Activated naive CD4-positive, alpha-beta T cell treated with Interleukin-2 at 50 U/mL for 16 hours (primary cell): ENCODE measurements around the gene CD34.

Experiments
- DNase-seq: peaks from one replicate; pipeline ENCODE4 v3.0.0-alpha.2; 2020

CD34 gene

DNA sequence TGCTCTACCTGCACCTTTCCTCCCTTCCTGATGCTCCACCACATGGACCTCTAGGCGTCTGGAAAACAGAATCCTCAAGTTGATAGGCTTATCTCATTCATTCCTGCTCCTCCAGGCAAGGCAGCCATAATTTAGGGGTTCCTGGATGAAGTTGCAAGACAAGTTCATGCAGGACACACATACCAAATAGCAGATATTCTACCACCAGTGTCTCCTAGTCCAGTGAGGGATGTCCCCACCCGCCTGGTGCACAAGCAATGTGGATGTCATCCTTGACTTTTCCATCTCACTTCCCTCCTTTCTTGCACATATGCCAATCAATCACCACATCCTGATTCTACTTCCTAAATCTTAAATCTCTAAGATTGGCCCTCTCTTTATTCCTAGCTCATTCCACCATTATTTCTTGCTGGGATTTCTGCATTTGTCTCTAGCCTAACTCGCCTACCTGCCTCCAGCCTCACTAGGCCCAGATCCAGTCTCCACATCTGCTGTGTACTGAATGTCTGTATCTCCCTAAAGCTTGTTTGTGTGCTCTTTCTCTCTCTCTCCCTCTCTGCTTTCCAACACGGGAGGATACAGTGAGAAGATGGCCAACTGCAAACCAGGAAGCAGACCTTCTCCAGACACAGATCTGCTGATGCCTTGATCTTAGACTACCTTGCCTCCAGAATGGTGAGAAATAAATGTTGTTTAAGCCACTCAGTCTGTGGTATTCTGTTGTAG, 40.5 kb downstream of the CD34 start:
- DNase-seq, result no peak

DNA sequence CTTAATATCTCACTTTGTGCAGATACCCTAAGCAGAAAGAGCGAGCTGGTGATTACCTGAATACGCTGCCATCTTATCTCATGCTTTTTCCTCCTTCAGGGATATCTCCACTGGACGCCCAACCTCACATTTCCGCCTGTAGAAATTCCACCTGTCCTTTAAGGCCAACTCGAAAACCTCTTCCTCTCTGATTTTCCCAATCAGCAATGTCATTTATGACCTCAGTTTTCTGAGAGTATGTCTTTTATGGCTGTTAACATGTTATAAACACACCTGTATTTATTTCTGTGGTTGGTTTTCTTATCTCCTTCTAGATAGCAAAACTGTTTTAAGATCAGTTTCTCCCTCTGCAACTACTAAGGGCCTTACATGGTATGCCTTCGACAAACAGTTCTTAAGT, 41.1 kb downstream of the CD34 start:
- no peak for DNase-seq

DNA sequence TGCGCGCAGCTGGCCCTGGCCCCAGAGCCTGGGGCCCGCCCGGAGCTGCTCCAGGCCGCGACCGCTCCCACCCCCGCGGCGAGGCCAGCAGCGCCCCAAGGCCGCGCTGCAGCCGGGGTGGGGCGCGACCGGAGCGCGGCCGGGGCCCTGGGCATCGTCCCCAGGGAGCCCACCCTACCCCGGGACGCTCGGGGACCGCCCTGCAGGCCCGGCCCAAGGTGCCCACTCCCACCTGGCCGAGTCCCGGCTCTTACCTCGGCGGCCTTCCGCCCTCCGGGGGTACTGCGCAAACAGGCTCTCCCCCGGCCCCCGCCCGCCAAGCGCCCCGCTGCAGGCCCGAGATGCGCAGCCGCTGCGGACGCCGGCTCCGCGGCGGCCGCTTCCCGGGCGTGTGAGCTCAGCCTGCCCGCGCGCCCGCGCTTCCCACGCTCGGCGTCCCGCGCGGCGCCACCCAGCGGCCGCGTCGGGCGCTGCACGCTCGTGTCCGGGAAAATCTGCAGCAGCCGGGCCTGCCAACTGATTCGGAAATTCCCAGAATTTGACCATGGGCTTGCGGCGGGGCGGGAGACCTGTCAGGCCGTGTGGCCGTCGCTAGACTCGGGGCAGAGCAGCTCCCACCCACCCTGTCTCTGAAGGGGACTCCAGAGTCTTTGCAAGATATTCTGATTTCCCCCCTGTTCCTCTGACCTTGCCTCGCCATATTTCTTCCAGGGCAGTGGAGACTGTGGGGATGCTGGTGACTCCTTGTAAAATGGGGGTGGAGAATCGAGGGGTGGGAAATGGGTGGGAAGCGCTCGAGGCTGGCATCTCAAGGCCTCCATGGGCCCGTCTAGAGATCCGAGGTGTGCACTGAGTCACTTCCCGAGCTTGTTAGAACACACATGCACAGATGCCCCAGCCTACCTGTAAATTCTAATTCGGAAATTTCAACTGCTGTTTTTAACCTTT, 41.9 kb downstream of the CD34 start:
- peak; percentile 75 for DNase-seq

DNA sequence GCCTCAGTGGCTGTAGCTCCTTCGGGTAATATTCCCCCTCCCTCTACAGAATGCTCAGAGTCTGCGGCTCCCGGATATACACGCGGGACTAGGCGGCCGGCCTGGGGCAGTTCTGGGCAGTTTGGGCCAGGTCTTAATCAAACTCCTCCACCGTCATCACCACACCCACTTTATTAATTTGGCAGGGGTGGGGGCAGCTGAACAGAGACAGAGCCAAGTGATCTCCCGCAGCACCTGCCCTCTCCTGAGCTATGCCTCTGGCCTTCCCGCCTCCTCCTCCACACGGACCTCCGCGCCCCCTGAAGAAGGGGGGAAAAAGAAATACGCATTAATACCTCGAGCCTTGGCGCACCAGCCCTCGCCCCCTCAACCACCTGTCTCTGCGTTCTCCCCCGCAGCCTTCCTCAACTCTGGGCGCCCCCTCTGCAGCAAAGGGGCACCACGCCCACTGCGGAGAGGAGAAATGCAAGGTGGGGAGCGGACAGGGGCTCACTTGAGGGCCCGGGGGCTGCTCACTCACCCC, 42.6 kb downstream of the CD34 start:
- peak; percentile 26 for DNase-seq

GRCh38 chr1:207867136-207868109, 43.5 kb downstream of the CD34 start:
- peak; percentile 33 for DNase-seq

GRCh38 chr1:207866471-207867135, 44.3 kb downstream of the CD34 start:
- no peak for DNase-seq

DNA sequence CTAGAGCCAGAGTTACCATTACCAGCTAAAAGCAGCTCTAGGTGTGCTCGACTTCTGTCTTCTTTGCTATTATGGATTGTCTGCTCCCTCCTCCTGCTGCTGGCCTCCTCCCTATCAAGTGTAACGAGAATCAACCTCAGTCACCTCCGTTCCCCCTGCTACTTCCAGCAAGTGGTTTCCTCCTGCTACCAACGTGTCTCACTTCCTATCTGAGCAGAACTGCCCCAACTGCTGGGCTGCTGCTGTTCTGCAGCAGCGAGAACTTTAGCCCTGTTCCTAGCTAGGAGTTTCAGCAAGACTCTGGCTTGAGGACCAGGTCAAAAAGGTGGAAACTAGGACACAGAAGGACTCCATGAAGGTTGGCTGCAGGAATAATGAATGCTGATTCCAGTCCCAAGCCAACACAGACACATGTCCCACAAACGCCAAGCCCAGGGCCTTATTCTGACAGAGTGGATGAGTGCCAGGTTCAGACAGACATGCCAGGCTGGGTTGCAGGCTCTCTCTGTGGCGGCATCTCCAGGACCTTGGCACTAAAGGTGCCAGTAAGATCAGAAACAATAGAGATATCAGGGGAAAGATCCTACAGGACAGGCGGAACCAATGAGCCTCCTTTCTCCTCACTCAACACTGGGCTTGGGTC, 46.9 kb downstream of the CD34 start:
- DNase-seq, result peak; percentile 41

GRCh38 chr1:207862241-207862787, 48.6 kb downstream of the CD34 start:
- no peak for DNase-seq

GRCh38 chr1:207861442-207862177, 49.3 kb downstream of the CD34 start:
- DNase-seq, result peak; percentile 44

DNA sequence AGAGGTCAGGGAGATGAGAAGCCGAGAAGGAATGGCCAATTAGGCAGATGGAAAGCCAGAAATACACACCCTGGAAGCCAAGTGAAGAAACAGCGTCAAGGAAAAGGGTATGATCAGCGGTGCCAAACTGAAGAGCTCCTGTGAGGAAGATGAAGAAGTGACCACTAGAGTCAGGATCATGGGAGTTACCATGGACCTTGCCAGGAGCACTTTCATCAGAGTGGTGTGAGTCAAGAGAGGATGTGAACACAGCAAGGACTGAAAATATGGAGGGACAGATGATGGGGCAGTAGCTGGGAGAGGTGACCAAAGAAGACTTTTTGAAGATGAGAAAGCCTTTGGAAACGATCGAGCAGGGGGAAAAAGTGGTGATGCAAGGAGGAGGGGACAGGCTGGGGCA, 50.4 kb downstream of the CD34 start:
- no peak for DNase-seq

DNA sequence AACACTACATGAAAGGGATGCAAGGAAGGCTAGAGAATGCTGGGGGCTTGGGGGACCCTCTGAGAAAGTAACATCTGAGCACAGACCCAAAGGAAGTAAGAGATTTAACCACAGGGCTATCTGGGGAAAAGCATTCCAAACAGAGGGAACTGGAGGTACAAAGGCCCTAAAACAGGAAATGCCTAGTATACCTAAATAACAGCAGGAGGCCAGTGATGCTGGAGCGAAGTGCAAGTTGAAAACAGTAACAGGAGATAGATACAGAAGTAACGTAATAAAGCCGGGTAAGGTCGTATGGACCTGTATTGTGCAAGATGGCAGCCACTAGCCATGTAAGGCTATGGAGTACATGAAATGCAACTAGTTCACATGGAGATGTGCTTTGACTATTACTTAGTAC, 52.1 kb downstream of the CD34 start:
- no peak for DNase-seq

GRCh38 chr1:207858281-207858680, 52.6 kb downstream of the CD34 start:
- no peak for DNase-seq

- DNase-seq, result no peak
These were observed 53.5 kb downstream of the CD34 start for GRCh38 chr1:207857447-207857846.

DNA sequence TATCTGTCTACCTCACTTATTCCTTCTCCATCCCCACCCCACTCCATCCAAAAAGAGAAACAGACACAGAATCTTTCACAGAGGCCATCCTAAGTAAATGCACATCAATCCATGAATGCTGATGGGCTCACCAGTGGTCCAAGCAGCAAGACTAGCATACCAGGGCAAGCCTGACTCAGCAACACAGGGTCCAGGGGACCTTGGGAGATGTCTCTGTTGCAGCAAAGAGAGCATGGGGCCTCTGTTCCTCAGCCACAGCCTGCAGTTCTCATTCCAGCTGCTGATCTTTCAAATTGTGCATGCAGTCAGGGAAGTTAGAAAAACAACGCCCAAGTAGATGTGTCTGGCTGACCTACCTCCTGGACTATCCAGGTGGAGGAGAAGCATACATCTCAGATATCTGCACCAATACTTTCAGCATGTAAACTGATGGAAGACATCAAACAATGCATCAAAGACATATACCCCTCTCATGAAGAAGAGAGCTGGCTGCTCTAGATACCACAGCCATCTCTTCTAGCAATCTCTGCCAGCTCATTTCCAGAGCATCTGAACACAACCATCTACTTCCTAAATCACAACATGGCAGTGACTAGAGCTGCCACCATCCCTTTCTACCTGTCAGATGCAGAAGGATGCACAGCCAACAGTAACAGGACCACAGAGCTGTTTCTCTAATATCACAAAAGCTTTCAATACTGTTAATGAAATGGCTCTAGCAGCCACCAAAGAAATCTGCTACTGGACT, 54.5 kb downstream of the CD34 start:
- DNase-seq, result no peak

- no peak for DNase-seq
These were observed 56.9 kb downstream of the CD34 start for GRCh38 chr1:207854001-207854400.

DNA sequence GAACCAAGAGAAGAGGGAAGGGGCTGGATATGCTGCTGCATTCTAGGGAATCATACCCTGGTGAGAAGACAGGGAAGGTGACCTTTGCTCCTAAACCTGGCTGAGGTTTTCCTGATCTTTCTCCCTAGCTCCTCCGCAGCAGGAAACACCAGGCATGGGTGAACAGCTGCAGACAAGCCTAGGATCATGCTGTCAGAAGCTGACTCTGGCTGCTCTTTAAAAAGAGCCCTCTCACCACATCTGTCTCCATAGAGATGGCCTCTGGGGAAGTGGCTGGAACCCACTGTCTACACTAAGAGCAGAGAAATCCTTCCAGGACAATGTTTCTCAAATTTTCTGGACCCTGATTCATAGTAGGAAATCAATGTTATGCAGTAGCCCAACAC, 57.6 kb downstream of the CD34 start:
- DNase-seq, result no peak

- DNase-seq, result no peak
These were observed 58.2 kb downstream of the CD34 start for GRCh38 chr1:207852576-207853371.

GRCh38 chr1:207851696-207852095, 59.2 kb downstream of the CD34 start:
- no peak for DNase-seq
